SU-DHL-6 (cell line): Measurements from ENCODE around the gene RBM4.
A peak's percentile ranks its signal among the peaks of the same experiment; 100 is the strongest.

Source experiments
- H2AFZ ChIP-seq: fragments of 200-600 bp; sonication (generic); 2 replicates; pipeline ENCODE4 v1.6.1; 2014; ENCODE audit warnings: low read depth, mild to moderate bottlenecking, moderate library complexity, mixed read lengths, antibody characterized with exemption, low read length; ENCODE audit not compliant: severe bottlenecking
- H3F3A ChIP-seq: fragments of 200-600 bp; shearing (Covaris generic); 2 replicates; pipeline ENCODE4 v1.6.0; 2016; ENCODE audit warnings: antibody characterized with exemption, mild to moderate bottlenecking; ENCODE audit not compliant: insufficient read depth
- H3K27ac ChIP-seq: fragments of 200-600 bp; sonication (generic); 2 replicates; pipeline ENCODE4 v1.5.1; 2016; ENCODE audit warnings: low read depth, mild to moderate bottlenecking, low read length, moderate library complexity, mixed read lengths
- H3K27me3 ChIP-seq: fragments of 200-600 bp; sonication (generic), shearing (Covaris generic); 2 replicates; pipeline ENCODE4 v1.6.0; 2014; ENCODE audit warnings: mild to moderate bottlenecking, low read length
- H3K36me3 ChIP-seq: fragments of 200-600 bp; sonication (generic); 2 replicates; pipeline ENCODE4 v1.6.1; 2014; ENCODE audit warnings: mild to moderate bottlenecking, low read length, mixed read lengths
- H3K4me2 ChIP-seq: fragments of 300-600, 200-600 bp; shearing (Covaris generic), sonication (generic); 2 replicates; pipeline ENCODE4 v1.6.0; 2014; ENCODE audit warnings: low read length, low read depth, mild to moderate bottlenecking; ENCODE audit not compliant: poor library complexity, severe bottlenecking
- H3K4me3 ChIP-seq: fragments of 200-600 bp; sonication (generic); 2 replicates; pipeline ENCODE4 v1.5.1; 2014; ENCODE audit warnings: antibody characterized with exemption, low read length, mild to moderate bottlenecking, mixed read lengths; ENCODE audit not compliant: insufficient read depth, poor library complexity, severe bottlenecking
- H3K79me2 ChIP-seq: fragments of 200-600 bp; sonication (generic); 2 replicates; pipeline ENCODE4 v1.6.1; 2014; ENCODE audit warnings: mild to moderate bottlenecking, low read length, moderate library complexity; ENCODE audit not compliant: insufficient read depth
- H3K9ac ChIP-seq: fragments of 200-600 bp; sonication (generic); 2 replicates; pipeline ENCODE4 v1.7.0; 2014; ENCODE audit warnings: mild to moderate bottlenecking, low read length
- H3K9me2 ChIP-seq: fragments of 200-600 bp; sonication (generic); replicated peaks from 2 replicates; pipeline ENCODE4 v1.6.1; 2014; ENCODE audit warnings: low read length; ENCODE audit not compliant: insufficient read depth
- H3K9me3 ChIP-seq: fragments of 200-600 bp; sonication (generic); 2 replicates; pipeline ENCODE4 v1.6.1; 2014; ENCODE audit warnings: low read length, mixed read lengths; ENCODE audit not compliant: insufficient read depth
- H4K20me1 ChIP-seq: fragments of 200-600 bp; sonication (generic); 2 replicates; pipeline ENCODE4 v1.6.1; 2014; ENCODE audit warnings: low read depth, mild to moderate bottlenecking, antibody characterized with exemption, low read length, moderate library complexity, mixed read lengths
- CTCF ChIP-seq: fragments of 200-600 bp; sonication (generic); IDR thresholded peaks from one replicate; pipeline ENCODE4 v1.5.1; 2017; ENCODE audit warnings: antibody characterized with exemption, mild to moderate bottlenecking, low read length, moderate library complexity; ENCODE audit not compliant: insufficient read depth, poor library complexity, severe bottlenecking
- EZH2phosphoT487 ChIP-seq: fragments of 200-600 bp; sonication (generic), shearing (Covaris generic); conservative IDR thresholded peaks from 2 replicates; pipeline ENCODE4 v1.6.1; 2018; ENCODE audit warnings: mild to moderate bottlenecking, antibody characterized with exemption, low read length, moderate library complexity, mixed read lengths

Gene RBM4

GRCh38 chr11:66619080-66619554, 19.4 kb upstream of the RBM4 start:
- Histone ChIP-seq H3K9me2 (no peaks in the 10 kb centered on the region), H3K9ac (peak overlapping the region; percentile 100), H2AFZ (no peak overlapping the region), H3F3A (peaks cover 4% of the 10 kb centered on the region; the same call in 1 of the 2 replicates), H3K79me2 (peaks cover 77% of the 10 kb centered on the region), H3K36me3 (peaks cover 31% of the 10 kb centered on the region), H3K27ac (no peak overlapping the region), H3K27me3 (no peaks in the 10 kb centered on the region), H4K20me1 (peaks cover 58% of the 10 kb centered on the region), H3K9me3 (no peaks in the 10 kb centered on the region), H3K4me3 (peak overlapping the region; percentile 90), H3K4me2 (peak overlapping the region; percentile 81)
- no peak for TF ChIP-seq EZH2phosphoT487

DNA sequence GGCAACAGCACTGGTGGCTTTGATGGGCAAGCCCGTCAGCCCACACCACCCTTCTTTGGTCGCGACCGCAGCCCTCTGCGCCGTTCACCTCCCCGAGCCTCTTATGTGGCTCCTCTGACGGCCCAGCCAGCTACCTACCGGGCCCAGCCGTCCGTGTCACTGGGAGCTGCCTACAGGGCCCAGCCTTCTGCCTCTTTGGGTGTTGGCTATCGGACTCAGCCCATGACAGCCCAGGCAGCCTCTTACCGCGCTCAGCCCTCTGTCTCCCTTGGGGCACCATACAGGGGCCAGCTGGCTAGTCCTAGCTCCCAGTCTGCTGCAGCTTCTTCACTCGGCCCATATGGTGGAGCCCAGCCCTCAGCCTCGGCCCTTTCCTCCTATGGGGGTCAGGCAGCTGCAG, 14.1 kb upstream of the RBM4 start:
- H4K20me1 ChIP-seq = peaks cover 49% of the 10 kb centered on the region
- peaks cover 6% of the 10 kb centered on the region; the same call in 1 of the 2 replicates for H3F3A ChIP-seq
- H3K9me2 ChIP-seq = no peaks in the 10 kb centered on the region
- peaks cover 100% of the 10 kb centered on the region for H3K79me2 ChIP-seq
- H2AFZ ChIP-seq = no peak overlapping the region
- H3K4me2 ChIP-seq = no peak overlapping the region
- TF ChIP-seq EZH2phosphoT487 (no peak), CTCF (no peak)
- H3K36me3 ChIP-seq = peaks cover 56% of the 10 kb centered on the region
- H3K27ac ChIP-seq = no peak overlapping the region
- H3K9me3 ChIP-seq = no peaks in the 10 kb centered on the region
- H3K27me3 ChIP-seq = no peaks in the 10 kb centered on the region
- no peak overlapping the region for H3K4me3 ChIP-seq
- H3K9ac ChIP-seq = no peak overlapping the region

DNA sequence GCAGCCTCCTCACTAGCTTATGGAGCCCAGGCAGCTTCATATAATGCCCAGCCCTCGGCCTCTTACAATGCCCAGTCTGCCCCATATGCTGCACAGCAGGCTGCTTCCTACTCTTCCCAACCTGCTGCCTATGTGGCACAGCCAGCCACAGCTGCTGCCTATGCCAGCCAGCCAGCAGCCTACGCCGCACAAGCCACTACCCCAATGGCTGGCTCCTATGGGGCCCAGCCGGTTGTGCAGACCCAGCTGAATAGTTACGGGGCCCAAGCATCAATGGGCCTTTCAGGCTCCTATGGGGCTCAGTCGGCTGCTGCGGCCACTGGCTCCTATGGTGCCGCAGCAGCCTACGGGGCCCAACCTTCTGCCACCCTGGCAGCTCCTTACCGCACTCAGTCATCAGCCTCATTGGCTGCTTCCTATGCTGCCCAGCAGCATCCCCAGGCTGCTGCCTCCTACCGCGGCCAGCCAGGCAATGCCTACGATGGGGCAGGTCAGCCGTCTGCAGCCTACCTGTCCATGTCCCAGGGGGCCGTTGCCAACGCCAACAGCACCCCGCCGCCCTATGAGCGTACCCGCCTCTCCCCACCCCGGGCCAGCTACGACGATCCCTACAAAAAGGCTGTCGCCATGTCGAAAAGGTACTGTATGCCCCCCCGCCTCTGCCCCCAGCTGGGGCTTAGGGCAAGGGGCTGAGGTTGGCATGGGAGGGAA, 13.3 kb upstream of the RBM4 start:
- H3K9me3 ChIP-seq = no peaks in the 10 kb centered on the region
- H3K4me2 ChIP-seq = no peak overlapping the region
- no peak overlapping the region for H3K9ac ChIP-seq
- H3K27ac ChIP-seq = no peak overlapping the region
- no peak for TF ChIP-seq EZH2phosphoT487
- no peak for TF ChIP-seq CTCF
- H3K36me3 ChIP-seq = peaks cover 58% of the 10 kb centered on the region
- peaks cover 50% of the 10 kb centered on the region for H4K20me1 ChIP-seq
- H3K4me3 ChIP-seq = no peak overlapping the region
- H3K9me2 ChIP-seq = no peaks in the 10 kb centered on the region
- peaks cover 100% of the 10 kb centered on the region for H3K79me2 ChIP-seq
- H2AFZ ChIP-seq = no peak overlapping the region
- H3K27me3 ChIP-seq = no peaks in the 10 kb centered on the region
- H3F3A ChIP-seq = peaks cover 8% of the 10 kb centered on the region; the same call in 1 of the 2 replicates

- H3F3A ChIP-seq = peaks cover 8% of the 10 kb centered on the region; the same call in 1 of the 2 replicates
- no peak overlapping the region for H2AFZ ChIP-seq
- H3K27ac ChIP-seq = no peak overlapping the region
- H3K4me2 ChIP-seq = no peak overlapping the region
- H3K9me2 ChIP-seq = no peaks in the 10 kb centered on the region
- H4K20me1 ChIP-seq = peaks cover 46% of the 10 kb centered on the region
- no peaks in the 10 kb centered on the region for H3K9me3 ChIP-seq
- no peak overlapping the region for H3K9ac ChIP-seq
- no peak overlapping the region for H3K4me3 ChIP-seq
- H3K79me2 ChIP-seq = peaks cover 100% of the 10 kb centered on the region
- H3K36me3 ChIP-seq = peaks cover 58% of the 10 kb centered on the region
- no peaks in the 10 kb centered on the region for H3K27me3 ChIP-seq
- TF ChIP-seq CTCF = no peak
- TF ChIP-seq EZH2phosphoT487 = no peak
These were observed 12.8 kb upstream of the RBM4 start for GRCh38 chr11:66625752-66626149.
